Stimulated activated CD4-positive, alpha-beta T cell treated with anti-CD3 and anti-CD28 coated beads, Interleukin-4, amount 100 ng/mL, for 48 hours (primary cell): Measurements from ENCODE around the gene PWP1.
A peak's percentile ranks its signal among the peaks of the same experiment; 100 is the strongest.
"Not testable (repeated sequence)": the region's sequence is repeated elsewhere in the genome, so short reads cannot be mapped to it uniquely, and the experiment has no call there.

Source experiments
- DNase-seq, 2 donors: peaks; one replicate each; pipeline ENCODE4 v3.0.0-alpha.2; 2020; ENCODE audit warnings: low read depth in 2 of 2

Gene PWP1

GRCh38 chr12:107668320-107669098 is 17.1 kb upstream of the PWP1 start:
- DNase-seq = no peak

GRCh38 chr12:107669946-107670345 is 15.7 kb upstream of the PWP1 start:
- DNase-seq = no peak

- DNase-seq = peak; percentile 26 to 39
These were observed 14.5 kb upstream of the PWP1 start for GRCh38 chr12:107670999-107671643.

- DNase-seq = no peak
These were observed 7.9 kb upstream of the PWP1 start for GRCh38 chr12:107677671-107678070.

GRCh38 chr12:107679336-107679735 is 6.3 kb upstream of the PWP1 start:
- DNase-seq = no peak

GRCh38 chr12:107681455-107681835 is 4.2 kb upstream of the PWP1 start:
- DNase-seq = no peak

- no peak for DNase-seq
These were observed 3.5 kb upstream of the PWP1 start for GRCh38 chr12:107681836-107682820.

GRCh38 chr12:107684029-107684795 is 1.4 kb upstream of the PWP1 start:
- DNase-seq = no peak

GRCh38 chr12:107684990-107685359 is 624 bp upstream of the PWP1 start:
- no peak for DNase-seq

- not testable (repeated sequence) for DNase-seq
These were observed 10.2 kb downstream of the PWP1 start for GRCh38 chr12:107695772-107696171.

GRCh38 chr12:107702106-107702505 is 16.5 kb downstream of the PWP1 start:
- no peak for DNase-seq

GRCh38 chr12:107704041-107704440 is 18.4 kb downstream of the PWP1 start:
- no peak for DNase-seq

- not testable (repeated sequence) for DNase-seq
These were observed 19.9 kb downstream of the PWP1 start for GRCh38 chr12:107705522-107705921.

- DNase-seq = no peak
These were observed 30.2 kb downstream of the PWP1 start for GRCh38 chr12:107715780-107716179.

GRCh38 chr12:107718606-107719005 is 33.0 kb downstream of the PWP1 start:
- DNase-seq = no peak

GRCh38 chr12:107727327-107727726 is 41.7 kb downstream of the PWP1 start:
- DNase-seq = not testable (repeated sequence)

- DNase-seq = not testable (repeated sequence)
These were observed 42.1 kb downstream of the PWP1 start for GRCh38 chr12:107727742-107728141.

- no peak for DNase-seq
These were observed 45.2 kb downstream of the PWP1 start for GRCh38 chr12:107730618-107731341.

- DNase-seq = no peak
These were observed 45.8 kb downstream of the PWP1 start for GRCh38 chr12:107731366-107731765.

GRCh38 chr12:107732365-107732764 is 46.8 kb downstream of the PWP1 start:
- no peak for DNase-seq

GRCh38 chr12:107734139-107734538 is 48.5 kb downstream of the PWP1 start:
- no peak for DNase-seq
